NK-92 (cell line): ENCODE measurements around the gene CREG2.
"Not testable (repeated sequence)": the region's sequence is repeated elsewhere in the genome, so short reads cannot be mapped to it uniquely, and the experiment has no call there.

Experiments used
- DNase-seq: peaks from one replicate; lab custom pipeline; 2025; ENCODE audit not compliant: unreplicated experiment; lab: John Stamatoyannopoulos, UW

CREG2 gene

DNA sequence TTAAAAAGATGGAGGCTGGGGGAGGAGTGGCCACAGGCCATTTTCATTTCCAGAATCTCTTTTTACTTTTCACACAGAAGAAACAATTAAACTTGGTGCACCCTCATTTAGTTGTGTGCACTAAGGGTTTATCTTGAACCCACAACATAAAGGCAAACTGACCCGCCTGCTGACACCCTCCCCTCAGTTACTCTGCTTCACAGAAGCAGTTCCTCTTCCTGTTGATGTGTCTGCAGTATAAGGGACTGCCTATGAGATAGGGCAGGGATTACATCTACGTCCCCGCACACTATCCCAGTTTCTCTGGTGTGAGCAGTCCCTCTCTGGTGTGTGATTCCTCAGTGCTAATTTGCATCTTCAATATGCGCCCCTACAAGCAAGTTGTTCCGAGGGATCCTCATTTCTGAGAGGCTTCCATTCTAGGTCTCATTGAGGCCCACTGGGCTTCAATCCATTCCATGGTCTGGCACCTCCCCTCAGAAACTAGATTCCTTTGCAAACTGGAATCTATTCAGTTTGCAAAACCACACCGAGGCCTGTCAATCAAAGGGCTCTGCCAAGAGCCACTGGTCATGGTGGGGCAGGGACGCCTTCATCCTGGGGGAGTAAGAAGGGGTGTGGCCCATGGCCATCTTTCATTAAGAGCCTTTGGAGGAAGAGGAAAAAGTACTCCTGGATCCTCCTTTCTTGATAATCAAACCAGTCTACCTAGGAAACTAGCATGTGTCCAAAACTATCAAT lies 12.3 kb downstream of the CREG2 start:
- DNase-seq: no peak

DNA sequence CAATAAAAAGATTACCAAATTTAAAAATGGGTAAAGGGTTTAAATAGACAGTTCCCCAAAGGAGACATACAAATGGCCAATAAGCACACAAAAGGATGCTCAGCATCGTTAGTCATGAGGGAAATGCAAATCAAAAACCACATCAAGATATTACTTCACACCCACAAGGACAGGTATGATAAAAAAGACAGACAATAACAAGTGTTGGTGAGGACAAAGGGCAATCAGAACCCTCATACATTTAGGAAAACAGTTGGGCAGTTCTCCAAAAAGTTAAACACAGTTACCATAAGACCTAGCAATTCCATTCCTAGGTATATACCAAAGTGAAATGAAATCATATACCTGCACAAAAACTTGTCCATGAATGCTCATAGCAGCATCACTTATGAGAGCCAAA lies 14.5 kb downstream of the CREG2 start:
- no peak for DNase-seq

DNA sequence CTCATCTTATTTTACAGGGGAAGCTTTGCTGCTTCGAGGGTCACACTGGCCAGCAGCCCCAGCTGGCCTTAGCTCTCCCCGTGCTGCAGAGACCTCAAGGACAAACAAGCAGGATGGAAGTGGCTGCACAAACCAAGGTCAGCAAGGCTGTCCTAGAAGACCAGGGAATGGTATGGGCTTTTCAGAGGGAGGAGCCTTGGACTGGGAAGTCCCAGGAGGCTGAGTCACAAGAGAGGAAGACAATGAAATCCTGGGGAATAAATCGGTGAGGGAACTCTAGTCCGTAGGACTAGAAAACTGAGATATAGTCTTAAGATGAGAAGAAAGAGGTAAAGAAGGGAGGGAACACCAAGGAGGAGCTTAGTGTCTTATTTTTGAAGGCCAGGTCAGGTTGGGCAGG lies 15.7 kb downstream of the CREG2 start:
- DNase-seq: no peak

DNA sequence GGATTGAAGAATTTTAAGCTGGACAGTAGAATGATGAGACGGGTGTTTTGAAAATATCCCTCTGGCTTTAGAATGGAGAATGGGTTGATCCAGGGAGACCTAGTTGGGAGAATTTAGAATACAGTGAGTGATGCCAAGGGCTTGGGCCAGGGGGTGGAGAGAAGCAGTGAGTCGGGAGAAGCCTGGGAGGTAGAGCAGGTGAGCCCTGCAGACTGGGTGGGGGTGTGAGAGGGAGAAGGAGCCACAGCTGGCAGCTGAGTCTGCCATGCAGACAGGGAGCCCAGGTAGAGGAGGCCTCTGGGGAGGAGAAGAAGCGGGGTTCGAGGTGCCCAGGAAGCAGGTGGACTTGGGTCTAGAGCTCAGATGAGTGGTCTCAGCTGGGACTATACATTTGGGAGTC lies 18.2 kb downstream of the CREG2 start:
- no peak for DNase-seq

DNA sequence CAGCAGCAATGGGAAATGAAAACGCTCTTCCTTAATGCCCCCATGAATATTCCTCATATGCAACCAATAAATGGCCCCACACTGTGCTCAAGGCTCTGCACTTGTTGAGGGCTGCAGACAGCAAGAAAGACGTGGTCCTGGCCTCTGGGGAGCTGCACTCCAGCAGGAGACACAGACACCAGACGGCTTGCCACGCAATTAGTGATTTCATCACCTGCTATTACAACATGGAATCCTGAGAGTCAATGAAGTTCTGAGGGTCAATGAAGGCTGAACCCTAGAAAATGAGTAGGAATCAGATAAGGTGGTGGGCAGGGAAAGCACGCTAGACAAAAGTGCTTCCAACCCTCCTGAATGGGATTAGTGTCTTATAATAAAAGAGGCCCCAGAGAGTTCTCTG lies 18.9 kb downstream of the CREG2 start:
- no peak for DNase-seq

DNA sequence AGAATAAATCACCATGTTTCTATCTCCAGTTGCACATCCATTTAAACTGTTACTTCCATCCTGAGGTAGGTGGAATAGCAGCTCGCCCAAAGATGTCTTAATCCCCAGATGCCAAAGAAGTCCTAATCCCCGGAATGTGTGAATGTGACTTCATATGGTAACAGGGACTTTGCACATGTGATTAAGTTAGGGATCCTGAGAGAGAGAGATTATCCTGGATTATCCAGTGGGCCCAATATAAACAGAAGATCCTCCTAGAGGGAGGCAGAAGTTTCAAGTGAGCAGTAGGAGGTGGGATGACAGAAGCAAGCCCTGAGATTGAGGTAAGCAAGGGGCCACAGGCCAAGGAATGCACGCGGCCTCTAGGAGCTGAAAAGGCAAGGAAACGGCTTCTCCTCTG lies 19.8 kb downstream of the CREG2 start:
- DNase-seq: no peak

DNA sequence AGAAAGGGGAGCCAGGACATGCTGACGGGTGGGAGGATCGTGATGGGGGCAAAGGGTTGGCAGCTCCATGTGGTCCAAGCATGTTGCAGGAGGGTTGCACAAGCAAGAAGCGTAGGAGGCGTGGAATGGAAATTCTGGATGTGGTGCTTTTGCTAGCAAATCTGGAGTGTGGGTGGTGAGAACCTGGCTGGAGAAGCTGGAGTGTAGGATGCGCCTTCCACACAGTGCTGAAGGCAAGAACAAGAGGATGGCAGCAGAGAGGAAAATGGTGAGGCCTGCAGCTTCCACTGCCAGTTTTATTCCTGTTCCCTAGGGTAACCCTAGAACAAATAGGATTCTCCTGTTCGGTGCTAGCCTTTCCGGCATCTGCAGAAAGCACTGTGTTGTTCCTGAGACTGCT lies 22.4 kb downstream of the CREG2 start:
- DNase-seq: no peak

DNA sequence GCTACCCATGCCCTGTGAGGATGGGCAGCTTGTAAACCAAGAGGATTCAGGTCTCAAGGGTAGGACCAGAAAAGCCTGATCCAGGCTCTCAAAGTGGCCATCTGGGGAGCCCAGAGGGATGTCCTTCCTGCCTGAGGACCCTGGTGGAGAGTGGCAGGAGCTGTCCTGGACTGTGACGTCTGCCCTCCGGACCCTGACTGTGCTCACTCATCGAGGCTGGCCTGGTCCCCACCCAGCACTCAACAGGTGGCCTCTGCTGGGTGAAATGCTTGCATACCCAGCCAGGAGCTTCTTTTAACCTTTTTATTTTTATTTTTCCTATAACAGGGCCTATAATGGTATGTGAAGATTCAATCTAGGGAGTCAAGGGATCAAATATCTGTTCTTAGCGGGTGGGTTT lies 24.5 kb downstream of the CREG2 start:
- DNase-seq: no peak

DNA sequence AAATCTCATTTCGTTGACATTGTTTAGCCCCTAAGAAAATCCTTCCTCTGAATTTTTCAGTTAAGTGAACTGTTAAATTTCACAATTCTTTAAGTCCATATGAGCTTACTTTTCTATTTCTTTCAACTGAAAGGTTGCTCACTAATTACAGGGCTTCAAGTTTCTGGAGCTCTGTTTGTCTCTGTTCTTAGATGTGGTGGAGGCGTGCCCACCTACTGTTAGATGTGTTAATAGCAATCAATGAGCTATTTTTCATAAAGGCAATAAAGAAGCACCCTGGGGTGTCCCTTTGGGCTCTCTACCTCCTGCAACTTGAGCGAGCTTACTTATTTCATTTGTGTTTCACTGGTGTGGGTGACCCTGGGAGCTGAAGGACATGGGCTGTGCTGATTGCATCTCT lies 25.0 kb downstream of the CREG2 start:
- DNase-seq: no peak

DNA sequence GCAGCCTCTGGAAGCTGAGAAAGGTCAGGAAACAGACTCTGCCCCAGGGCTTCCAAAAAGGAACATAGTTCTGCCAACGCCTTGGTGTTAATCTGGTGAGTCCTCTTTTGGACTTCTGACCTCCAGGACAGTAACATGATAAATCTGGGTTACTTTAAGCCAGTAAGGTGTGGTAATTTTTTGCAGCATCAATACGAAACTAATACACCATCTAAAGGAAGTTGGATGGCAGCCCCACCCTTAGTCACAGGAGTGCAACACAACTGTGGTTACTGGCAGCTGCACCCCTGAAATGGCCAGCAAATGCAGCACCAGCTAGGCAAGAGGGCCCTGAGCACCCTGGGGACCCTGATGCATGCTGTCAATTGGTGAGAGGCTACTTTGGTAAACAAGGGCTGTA lies 25.8 kb downstream of the CREG2 start:
- DNase-seq: no peak

DNA sequence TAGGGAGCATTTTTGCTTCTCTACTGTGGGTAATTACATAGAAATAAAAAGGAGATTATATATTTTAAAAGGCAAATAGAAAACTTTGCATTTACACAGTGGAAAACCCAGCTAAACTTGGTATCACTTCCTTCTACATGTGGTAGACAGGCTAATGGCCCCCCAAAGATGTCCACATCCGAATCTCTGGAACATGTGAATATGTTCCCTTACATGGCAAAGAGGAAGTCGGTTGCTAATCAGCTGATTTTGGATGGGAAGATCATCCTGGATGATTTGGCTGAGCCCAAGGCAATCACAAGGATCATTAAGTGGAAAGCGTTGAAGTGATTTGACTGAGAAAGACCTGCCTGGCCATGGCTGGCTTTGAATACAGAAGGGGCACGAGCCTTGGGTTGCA lies 26.2 kb downstream of the CREG2 start:
- DNase-seq: no peak

DNA sequence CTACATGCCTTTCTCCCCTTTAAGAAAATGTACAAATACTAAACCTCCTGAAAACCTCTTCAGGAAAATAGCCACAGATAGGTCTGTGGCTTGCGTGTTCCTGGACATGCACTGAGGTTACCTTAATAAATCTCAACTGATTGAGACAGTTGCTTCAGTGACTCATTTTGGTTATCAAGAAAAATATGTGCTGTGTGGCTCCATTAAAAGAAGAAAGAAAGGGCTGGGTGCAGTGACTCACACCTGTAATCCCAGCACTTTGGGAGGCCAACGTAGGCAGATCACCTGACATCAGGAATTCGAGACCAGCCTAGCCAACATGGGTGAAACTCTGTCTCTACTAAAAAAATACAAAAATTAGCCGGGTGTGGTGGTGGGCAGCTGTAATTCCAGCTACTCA lies 27.1 kb downstream of the CREG2 start:
- DNase-seq: no peak

DNA sequence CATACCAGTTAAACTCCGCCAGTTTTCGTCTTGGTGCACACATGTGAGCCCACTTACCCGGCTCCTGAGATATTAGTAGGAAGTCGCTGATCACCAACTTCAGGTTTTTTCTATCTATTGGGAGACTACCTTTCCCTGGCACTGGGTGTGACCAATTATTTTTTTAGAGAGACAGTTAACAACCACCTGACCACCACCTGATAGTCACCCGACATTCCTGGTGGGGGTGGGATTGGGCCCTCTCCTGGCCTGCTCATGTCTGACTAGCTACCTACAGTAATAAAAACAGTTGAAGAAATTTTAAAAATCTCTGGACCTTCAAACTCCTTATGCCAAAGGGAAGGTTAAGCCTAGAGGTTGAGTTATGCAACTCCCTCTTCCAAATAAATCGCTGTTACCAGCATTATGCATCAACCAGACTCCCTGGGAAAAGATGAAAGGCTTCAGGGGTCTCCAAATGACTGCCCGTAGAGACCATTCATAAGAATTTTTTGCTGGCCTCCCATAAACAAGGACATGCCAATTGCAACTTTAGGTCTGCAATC lies 27.8 kb downstream of the CREG2 start:
- no peak for DNase-seq

DNA sequence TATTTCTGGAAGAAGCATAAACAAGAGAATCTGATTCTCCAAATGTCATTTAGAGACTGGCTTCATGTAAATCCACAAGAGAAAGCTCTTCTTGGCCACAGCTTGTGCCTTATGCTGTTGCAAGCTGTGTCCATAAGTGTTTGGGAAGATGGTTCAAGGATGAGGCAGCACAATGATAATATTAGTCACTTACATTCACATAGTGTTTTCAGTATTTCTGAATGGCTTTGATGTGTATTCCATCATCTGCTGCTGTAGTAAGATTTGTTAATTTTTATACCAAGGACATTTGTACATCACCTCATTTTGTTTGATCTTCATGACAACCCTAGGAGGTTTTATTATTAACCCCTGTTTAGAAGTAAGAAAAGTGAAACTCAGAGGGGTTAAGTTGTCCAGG lies 29.9 kb downstream of the CREG2 start:
- DNase-seq: no peak

DNA sequence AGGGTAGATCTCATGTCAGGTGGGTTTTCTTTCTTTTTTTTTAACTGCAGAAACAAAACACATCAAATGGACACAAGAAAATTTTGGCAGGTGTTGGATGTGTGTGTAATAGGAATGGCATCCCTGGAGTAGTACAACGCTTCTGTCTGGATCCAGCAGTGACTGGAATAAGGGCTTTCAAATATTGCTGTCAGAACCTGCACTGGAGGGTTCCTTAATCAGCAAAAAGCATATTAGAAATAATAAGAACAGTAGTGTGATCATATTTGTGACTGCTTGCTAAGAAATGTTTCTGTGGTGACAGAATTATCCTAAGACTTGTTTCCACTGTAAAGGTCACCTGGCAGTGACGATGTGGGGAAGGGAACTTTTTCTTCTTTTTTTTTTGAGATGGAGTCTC lies 30.8 kb downstream of the CREG2 start:
- no peak for DNase-seq

DNA sequence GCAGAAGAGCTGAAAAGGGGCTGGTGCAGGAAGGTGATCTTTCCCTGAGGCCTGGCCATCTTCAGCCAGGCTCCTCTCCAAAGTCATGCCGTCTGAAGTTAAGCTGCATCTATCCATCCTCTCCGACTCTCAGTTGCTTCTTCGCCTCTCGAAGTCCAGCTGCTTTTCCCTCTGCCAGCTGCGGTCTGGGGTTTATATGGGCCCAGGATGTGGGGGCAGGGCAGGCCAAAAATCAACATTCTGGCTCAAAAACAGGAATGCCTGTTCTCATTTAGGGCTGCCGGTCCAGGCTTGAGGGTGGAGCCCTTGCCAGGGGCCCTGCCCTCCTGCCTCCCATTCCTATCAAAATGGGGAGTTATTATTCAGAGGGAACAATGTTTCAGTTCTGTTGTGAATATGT lies 31.2 kb downstream of the CREG2 start:
- no peak for DNase-seq

DNA sequence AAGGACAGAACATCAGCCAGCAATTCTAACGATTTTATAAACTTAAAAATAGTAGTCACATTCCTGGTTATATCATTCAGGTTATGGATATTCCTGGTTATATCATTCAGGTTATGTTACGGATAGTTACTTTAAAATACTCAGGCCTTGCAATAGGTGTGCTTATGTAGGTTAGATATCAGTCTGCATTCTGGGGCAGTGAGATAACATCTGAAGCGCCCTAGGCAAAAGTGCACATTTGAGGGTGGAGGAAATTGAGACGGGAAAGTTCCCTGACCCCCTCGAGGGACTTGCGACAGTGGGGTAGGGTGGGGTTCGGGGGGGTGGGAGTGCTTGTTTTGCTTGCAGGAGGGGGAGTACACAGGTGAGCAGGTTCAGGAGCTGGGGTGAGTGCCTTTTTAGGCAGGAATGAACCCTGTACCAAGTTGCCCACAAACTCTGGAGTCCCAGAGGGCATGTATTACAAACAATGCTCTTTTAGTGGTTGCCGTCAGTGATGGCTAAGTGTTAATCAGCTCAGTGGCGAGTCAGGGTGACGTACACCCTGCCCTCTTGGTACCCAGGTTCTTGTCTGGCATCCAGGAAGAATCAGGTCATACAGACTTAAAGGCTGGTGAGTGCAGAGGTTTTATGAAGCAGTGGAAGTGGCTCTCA lies 31.8 kb downstream of the CREG2 start:
- DNase-seq: no peak

DNA sequence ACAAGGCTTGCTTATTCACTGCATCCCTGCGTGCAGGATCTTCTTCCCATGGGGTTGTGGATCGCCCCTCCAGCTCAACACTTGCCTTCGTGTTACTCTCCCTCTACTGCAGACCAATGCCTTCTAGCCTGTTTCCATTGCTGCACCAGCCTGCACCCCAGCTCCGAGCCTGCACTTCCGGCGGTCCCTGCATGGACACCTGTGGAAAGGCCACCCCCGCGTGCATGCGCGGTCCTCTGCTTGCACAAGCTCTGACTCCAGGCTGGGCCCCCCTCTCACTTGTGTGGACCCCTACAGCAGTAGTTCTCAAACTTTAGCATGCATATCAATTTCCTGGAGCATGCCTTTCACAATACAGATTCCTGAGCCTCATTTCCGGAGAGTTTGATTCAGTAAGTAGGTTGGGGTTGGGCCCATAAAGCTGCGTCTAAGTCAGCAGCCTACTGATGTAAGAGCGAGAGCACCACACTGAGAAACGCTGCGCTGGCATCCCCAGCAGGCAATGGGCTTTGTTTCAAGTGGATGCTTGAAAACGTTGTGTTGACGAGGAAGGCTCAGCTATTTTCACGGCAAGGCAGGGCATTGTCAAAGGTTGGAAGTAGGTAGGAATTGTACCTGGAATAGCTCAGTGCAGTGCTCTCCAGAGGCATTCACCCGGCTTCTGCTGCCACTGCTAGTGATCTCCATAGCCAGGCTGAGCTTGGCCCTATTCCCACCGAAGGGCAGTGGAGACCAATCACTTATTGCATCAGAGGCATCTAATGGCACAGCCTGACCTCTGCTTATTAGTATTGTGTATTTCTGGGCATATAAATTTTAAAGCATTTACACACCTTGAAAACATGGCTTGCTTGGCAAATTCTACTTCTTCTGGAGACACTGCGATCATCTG lies 32.6 kb downstream of the CREG2 start:
- DNase-seq: no peak

DNA sequence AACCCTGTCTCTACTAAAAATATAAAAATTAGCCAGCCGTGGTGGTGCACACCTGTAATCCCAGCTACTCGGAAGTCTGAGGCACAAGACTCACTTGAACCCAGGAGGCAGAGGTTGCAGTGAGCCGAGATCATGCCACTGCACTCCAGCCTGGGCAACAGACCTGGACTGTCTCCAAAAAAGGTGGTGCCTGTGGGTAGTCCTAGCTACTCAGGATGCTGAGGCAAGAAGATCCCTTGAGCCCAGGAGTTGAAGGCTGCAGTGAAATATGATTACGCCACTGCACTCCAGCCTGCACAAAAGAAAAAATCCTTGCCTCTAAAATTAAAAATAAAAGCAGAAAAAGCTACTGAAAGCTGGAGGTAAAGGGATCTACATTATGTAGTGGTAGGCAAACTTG lies 34.7 kb downstream of the CREG2 start:
- not testable (repeated sequence) for DNase-seq

DNA sequence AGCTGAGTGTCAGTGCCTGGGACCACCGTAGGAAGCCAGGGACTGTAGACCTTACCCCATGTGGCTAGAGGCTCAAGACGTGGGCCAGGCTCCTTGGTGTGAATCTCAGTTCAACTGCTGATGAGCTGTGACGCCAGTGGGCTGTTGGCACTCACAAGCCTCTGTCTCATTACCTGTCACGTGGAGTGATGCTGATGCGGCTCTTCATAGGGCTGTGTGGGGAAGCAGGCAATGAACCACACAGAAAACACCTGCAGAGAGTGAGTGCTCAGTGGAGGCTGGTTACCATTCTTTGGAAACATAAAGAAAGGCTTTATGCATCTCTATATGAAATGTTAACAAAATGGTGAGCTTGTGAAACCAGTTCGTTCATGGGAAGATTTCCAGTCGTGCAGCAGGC lies 36.1 kb downstream of the CREG2 start:
- DNase-seq: no peak

DNA sequence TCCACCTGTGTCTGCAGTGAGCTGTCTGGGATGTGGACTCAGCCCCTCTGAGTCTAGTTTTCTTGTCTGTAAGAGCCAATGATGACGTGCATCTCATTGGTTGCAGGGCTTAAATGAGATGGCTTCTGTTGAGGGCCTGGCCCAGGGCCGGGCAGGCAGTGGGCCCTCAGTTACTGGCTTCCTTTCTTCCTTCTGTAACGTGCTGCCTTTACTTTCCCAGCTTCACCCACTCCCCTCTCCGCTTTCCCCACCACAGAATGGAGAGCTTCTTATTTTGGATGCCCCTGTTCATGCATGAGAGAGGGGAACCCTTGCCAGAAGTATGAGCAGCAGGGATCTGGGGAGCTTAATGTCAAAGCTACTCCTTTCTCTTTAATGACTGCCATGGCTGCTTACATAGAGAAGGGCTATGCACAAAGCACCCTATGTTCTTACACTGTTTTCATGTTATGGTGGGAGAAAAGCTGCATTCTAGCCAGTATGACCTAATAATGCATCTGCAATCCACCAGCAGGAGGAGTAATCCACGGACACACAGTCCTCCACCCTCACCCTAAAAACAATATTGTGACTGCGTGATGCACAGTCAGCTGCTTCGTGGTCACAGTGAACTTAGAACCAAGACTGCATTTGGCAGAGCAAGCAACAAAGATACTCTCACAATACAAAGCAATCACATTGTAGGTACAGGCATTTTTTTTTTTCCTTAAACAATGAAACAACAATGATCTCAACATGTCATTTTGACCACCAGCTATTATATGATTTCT lies 37.2 kb downstream of the CREG2 start:
- no peak for DNase-seq
